Left forelimb (tissue), 1 donor: Measurements from ENCODE around the gene CACNG7.
A peak's percentile ranks its signal among the peaks of the same experiment; 100 is the strongest.

Experiments
- DNase-seq: peaks from one replicate; pipeline ENCODE4 v3.0.0-alpha.2; 2018; ENCODE audit warnings: low spot score

CACNG7 gene

DNA sequence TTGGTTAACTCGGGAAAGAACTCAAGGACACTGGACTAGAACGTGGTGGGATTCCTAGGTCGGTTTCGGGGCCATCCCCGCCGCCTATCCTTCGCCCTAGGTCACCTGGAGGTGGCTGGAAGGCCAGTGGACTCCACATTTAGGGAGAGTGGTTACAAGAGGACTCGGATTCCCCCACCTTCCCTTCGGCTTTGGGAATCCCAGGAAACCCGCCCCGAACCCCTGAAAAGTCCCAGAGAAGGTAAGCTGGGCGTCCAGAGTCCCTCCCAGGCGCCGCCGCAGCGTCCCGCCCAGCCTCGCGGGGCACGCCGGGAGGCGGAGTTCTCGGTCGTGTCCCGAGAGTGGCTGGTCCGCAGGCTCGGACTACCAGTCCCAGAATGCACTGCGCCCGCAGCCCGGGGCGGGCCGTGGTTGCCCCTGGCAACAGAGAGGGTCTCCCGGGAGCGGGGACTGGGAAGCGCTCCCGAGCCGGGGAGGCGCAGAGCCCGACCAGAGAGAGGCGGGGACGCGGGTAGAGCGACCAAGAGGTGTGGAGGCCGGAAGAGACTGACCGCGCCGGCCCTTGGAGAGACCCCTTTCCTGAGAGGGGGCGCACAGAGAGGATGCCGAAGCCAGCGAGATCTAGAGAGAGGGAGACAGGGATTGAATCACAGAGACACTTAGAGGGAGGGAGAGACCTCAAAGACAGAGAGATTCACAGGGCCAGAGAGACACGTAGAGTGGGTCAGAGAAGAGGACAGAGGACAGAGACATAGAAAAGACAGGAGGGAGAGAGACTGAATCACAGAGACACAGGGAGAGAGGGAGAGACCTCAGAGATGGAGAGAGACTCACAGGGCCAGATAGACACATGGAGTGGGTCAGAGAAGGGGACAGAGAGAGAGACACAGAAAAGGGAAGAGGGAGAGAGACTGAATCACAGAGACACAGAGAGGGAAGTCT is 29.7 kb upstream of the CACNG7 start:
- DNase-seq = peak; percentile 98

DNA sequence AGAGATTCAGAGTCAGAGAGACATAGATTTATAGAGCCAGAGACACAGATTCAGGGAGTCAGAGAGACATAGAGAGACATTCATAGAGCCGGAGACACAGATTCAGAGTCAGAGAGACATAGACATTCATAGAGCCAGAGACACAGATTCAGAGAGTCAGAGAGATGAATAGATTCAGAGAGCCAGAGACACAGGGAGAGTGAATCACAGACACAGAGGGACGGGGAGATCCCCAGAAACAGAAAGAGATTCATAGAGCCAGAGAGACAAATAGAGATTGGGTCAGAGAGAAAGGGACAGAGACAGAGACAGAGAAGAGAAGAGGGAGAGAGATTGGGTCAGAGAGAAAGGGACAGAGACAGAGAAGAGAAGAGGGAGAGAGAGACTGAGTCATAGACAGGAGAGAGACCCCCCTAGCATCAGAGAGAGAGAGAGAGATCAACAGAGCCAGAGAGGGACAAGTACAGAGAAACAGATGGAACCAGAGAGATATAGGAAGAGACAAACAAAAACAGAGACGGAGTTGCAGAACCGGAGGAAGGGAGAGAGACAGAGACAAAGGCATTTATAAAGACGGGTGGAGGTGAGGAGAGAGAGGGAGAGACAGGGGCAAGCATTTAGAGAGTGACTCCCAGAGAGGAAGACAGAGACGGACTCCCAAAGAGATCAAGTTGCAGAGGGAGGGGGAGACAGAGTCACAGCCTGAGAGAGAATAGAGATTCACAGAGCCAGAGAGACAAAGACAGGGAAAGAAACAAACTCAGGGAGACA is 28.2 kb upstream of the CACNG7 start:
- DNase-seq = no peak

DNA sequence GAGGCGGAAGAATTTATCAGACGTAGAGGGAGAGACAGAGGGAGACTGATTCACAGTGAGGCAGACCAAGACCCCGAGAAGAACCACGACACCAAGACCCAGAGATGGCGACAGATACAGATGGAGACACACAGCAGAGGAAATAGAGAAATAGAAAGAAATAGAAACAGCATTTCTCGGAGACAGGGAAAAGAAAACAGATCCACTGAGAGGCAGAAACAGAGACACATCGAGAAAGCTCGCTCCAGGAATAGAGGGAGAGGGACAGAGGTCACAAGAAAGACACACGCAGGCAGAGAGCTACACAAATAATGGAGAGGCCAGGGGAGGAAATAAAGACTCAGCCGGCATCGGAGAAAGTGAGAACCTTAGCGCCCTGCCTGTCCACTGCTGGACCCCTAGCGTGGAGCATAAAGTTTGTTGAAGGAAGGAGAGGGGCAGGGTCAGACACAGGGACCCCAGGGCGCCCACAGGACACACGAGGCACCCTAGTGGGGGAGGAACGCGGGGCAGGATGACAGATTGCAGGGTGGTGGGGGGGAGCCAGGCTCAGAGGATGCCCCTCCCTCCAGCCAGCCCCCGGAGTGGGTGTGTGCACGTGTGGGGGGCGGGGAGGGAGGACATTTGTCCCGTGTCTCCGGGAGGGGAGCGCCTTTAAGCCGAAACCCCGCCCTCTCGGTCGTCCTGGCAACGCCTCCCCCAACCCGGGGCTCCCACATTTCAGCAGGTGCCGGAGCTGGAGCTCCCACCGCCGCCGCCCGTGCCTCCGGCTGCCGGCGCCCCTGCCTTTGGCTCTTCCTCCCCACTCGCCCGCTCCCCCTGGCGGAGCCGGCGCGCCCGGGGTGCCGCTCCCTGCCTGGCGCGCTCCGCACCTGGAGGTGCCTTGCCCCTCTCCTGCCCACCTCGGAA is 27.3 kb upstream of the CACNG7 start, which contains the start of gene PRKCG:
Gene PRKCG, plus strand, starts transcription at position 716 of the 909 bp plus-strand sequence. CDS start 298 bp downstream, outside the sequence.
- DNase-seq = no peak

DNA sequence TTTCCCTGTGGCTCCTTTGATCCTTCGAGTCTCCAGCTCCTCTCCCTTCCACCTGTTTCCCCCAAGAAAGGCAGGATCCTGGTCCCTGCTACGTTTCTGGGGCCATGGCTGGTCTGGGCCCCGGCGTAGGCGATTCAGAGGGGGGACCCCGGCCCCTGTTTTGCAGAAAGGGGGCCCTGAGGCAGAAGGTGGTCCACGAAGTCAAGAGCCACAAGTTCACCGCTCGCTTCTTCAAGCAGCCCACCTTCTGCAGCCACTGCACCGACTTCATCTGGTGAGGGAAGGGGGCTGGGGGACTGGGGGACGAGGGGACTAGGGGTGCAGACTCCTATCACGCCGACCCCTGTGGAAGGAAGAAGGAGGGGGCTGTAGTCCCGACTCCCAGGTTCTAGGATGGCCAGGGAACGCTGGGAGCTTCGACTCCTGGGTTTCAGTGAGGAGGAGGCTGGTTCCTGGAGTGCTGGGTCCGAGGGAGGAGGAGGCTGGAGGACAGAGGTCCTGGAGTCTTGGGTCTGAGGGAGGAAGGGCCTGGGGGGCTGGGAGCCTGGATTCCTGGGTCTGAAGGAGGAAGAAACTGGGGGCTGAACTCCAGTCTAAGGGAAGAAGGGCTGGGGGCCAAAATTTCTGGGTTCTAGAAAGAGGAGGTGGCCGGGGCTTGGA is 26.6 kb upstream of the CACNG7 start:
- no peak for DNase-seq

DNA sequence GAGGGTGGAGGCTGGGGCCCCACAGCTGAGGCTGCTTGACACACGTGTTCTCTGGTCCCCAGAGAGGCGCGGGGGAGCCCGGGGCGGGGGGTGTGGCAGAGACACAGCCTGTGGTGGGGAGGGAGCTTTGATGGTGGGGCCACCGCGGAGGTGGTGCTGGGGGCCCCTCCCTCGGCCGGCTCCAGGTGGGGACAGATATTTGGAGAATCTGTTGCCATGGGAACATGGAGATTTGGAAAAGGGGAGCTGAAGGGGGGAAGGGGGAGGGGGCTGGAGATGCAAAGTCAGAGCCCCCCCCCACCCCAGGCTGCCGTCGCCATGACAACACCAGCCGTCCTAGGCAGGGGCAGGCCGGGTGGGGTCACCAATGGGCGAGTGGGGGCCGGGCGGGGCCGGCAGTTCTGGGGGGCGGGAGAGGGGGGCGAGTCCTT is 25.8 kb upstream of the CACNG7 start:
- DNase-seq = no peak

DNA sequence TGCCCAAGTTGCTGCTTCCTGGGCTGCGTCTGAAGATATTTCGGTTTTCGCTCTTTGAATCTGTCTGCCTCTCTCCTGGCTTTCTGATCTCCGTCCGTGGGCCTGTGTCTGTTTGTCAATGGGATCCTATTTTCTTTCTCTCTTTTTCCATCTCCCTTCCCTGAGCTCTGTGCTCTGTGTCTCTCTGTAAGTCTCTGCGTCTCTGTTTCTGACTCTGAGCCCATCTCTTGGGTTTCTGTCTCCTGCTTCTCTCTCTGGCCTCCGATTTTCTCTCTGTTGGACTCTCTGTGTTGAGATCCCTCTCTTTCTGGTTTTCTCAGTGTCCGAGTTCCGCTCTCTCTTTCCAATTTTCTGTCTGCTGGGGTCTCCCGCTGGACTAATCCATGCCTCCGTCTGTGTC is 25.3 kb upstream of the CACNG7 start:
- no peak for DNase-seq

DNA sequence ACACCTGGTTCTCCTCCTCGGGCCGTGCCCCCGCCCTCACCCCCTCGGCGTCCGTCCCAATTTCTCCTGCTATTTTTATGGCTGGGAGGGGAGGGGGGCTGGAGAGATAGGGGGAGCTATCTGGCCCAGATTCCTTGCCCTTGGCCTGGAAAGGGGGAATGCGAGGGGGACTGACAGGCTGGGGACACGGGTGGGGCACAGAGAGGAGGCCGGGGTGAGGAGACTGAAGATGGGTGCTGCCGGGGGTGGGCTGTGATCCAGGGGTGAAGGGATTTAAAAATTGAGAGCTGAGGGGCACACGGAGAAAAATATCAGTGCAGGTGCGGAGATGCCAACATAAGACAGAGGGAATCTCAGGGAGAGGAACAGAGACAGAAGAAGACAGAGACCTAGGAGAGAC is 24.8 kb upstream of the CACNG7 start:
- DNase-seq = no peak

DNA sequence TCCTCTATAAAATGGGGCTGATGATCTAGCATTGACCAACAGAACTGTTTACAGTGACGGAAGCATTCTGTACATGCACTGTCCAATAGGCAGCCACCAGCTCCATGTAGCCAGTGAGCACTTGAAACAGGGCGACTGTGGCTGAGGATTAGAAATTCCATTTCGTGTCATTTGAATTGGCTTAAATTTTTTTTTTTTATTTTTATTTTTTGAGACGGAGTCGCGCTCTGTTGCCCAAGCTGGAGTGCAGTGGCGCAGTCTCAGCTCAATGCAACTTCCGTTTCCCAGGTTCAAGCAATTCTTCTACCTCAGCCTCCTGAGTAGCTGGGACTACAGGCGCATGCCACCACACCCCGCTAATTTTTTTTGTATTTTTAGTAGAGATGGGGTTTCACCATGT is 24.0 kb upstream of the CACNG7 start:
- no peak for DNase-seq

DNA sequence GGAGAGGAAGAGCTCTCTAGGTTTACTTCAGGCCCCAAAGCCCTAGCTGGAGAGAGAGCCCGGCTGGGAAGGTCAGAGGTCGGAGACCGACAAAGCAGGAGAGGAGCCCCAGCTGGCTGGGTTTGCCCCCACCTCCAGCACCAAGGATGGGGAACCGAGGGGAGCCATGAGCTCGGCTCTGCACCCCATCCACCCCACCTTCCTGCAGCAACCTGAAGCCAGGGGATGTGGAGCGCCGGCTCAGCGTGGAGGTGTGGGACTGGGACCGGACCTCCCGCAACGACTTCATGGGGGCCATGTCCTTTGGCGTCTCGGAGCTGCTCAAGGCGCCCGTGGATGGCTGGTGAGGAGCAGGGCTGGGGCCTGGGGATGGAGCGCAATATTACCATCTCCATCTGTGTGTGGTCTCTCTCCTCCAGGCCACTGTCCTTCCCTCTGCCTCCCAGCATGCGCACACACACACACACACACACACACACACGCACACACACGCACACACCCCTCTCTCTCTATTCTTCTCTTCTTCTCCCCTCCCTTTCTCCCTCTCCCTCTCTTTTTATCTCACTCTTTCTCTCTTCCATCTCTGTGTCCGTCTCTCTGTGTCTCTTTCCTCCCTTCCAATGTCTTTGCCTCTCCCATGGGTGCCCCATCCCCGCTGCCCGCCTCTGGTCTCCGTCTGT is 16.6 kb upstream of the CACNG7 start:
- no peak for DNase-seq

DNA sequence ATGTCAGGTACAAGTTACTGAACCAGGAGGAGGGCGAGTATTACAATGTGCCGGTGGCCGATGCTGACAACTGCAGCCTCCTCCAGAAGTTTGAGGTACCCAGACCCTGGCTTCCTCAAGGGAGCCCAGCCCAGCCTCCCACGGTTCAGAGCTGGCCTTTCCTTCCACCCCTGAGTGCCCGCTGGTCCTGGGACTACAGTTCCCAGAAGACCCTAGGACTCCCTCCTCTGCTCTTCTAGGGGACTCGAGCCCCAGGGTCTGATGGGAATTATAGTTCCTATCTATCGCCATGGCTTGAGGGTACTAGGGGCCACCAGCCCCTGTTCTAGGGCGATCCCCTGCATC is 16.1 kb upstream of the CACNG7 start:
- DNase-seq = no peak

DNA sequence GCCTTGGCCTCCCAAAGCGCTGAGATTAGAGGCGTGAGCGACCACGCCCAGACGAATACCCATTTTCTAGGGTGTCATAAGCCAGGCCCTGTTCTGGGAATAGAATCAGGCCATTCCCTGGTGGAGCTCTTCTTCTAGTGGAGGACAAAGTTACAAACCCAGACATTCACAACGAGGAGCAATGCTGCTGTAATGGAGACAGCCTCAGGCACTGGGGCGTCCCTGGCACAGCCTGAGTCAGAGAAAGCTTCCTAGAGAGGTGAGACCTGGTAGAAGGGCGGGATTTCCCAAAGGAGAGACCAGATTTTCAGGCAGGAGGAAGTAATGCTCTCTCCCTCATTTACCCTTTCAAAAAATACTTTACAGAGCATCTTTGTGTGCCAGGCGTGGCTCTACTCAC is 14.4 kb upstream of the CACNG7 start:
- no peak for DNase-seq

DNA sequence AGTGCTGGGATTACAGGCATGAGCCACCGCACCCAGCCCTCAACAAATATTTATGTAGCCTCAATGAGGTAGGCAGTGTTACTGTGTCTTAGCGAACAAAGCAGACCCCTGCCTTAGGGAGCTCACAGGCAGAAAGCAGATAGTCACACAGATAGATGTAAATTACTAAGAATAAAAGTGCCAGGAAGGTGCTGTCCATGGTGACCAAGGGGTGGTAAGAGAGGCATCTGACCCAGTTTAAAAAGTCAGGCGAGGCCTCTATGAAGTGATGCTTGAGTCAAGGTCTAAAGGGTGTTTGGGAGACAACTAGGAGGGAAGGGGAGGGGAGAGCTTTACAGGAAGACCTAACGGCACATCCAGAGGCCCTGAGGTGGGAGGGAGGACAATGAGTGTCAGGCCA is 12.4 kb upstream of the CACNG7 start:
- no peak for DNase-seq

DNA sequence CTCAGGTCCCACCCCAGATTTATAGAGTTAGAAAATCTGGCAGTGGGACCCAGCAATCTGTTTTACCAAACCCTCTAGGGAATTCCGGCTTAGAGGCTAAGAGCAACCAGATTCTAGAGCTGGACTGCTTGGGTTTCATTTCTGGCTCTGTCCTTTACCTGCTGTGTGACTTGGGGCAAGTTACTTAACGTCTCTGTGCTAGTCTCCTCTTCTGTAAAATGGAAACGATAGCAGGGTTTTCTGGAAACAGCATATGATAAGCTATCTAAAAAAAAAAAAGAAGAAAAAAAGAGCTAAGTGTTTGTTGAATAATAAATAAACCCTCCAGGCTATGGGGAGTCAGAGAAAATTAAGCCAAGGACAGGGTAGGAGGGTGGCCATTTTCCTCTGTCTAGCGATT is 11.6 kb upstream of the CACNG7 start:
- no peak for DNase-seq

DNA sequence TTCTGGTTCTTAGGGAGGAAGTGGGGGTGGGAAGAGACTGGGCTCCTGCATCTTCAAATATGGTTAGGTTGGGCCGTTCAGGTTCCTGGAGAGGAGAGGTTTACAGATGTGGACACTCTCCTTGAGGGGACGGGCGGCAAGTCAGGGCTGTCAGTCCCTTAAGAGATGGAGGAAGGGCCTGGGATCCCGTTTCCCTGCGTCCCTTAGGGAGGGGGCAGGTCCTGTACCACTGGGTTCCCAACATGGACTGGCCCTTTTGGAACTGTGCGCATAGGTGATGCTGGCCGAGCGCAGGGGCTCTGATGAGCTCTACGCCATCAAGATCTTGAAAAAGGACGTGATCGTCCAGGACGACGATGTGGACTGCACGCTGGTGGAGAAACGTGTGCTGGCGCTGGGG is 10.9 kb upstream of the CACNG7 start:
- no peak for DNase-seq

DNA sequence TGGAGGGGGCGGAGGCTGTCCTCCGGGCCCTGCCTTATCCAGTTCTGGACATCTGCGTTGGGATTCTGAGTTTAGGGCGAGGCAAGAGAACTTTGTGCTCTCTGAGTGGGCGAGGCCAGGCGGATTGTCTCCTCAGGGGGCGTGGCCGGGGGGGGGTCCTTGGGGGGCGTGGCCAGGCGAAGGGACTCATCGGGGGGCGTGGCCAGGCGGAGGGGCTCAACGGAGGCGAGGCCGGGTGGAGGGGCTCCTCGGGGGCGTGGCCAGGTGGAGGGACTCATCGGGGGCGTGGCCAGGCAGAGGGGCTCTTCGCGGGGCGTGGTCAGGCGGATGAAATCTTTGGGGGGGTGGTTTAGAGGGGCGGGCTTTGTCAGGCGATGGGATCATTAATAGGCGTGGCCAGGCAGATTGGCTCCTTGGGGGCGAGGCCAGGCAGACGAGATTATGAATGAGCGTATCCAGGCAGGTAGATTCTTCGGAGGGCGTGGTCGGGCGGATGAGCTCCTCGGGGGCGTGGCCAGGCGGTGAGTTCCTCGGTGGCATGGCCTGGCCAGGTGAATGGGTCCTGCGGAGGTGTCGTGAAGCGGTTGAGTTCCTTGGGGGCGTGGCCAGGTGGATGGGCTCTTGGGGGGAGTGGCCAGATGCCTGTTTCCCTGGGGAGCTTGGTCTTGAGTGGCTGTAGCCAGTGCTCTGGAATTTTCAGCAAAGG is 10.3 kb upstream of the CACNG7 start:
- DNase-seq = no peak

DNA sequence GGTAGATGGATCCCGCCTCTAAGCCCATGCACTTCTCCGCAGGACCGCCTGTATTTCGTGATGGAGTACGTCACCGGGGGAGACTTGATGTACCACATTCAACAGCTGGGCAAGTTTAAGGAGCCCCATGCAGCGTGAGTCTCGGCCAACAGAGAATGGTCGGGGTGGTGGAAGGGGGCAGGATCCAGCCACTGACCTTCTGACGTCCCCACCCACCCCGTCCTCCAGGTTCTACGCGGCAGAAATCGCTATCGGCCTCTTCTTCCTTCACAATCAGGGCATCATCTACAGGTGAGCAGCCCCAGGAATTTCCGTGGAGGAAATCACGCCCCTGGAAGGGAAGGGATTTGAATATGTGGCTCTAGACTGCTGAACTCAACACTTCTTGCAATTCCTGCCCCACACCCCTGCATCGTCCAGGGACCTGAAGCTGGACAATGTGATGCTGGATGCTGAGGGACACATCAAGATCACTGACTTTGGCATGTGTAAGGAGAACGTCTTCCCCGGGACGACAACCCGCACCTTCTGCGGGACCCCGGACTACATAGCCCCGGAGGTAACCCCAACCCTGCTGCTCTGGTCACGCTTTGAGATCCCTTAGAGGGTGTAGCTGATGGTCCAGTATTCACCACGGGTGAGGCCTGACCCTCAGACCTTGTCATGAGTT is 8.8 kb upstream of the CACNG7 start:
- no peak for DNase-seq

DNA sequence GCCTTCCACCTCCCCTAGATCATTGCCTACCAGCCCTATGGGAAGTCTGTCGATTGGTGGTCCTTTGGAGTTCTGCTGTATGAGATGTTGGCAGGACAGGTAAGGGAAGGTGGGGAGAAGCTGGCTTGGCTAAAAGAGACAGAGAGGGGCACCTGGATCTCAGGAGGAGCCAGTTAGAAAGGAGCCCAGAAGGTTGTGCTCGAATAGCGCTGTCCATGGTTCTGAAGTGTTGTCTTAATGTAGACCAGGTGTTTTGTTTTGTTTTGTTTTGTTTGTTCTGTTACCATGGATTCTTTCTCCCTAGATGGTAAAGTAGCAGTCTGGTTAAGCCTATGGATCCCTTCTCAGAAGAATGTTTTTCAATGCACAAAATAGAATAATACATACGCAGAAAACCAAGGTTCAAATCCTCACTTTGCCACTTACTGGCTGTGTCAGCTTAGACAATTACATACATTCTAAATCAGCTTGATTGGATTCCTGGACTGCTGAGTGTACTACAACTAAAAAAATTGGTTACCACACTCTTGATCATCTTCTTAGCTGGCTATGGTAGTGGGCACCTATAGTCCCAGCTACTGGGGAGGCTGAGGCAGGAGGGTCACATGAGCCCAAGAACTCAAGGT is 5.9 kb upstream of the CACNG7 start:
- no peak for DNase-seq

DNA sequence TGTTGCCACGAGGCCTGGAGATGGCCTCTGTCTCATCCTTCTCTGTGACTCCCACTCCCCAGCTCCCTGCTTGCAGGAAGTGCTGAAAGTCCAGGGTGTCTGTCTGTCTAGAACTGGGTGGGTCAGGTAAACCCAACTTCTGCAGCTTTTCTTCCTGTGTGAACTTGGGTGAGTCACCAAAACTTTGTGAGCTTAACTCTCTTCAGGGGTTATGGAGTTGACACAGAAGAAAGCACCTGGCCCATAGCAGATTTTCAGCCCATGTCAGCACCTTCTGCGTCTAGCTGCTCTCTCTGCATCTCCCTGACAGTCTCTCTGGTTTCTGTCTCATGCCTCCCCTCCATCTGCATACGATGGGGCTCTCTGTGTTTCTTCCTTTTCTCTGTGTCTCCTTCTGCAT is 4.2 kb upstream of the CACNG7 start:
- no peak for DNase-seq

DNA sequence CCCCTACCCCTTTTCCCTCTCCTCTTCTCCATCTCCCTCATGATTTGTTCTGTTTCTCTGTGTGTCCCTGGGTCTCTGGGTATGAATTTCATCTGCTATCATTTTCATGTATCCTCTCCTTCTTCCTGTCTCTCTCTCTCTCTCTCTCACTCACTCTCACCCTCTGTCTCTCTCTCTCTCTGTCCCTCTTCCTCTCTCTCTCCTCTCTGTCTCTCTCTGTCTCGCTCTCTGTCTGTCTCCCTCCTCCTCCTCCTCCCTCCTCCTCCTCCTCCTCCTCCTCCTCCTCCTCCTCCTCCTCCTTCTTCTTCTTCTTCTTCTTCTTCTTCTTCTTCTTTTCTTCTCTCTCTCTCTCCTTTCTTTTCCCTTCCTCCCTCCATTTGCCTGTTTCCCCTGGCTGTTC is 3.3 kb upstream of the CACNG7 start:
- no peak for DNase-seq
